M059J (cell line): ENCODE data around the gene HID1. TPM values are rescaled to one million over a fixed set of nuclear protein-coding genes. Genes with fewer than 3 reads are reported as not detected.

Experiments
- DNase-seq: peaks from one replicate; pipeline ENCODE4 v3.0.0-alpha.2; 2012; ENCODE audit warnings: low read depth
- total RNA-seq: library from RNA; depleted of rRNA; stranded (reverse); fragments of >200 nt; shearing (Covaris generic); gene quantifications from 2 replicates; pipeline ENCODE4 v1.2.3, GENCODE V29; 2014

HID1 gene
- total RNA-seq, 1 experiment from 2014 or later = 0.39 TPM

DNA sequence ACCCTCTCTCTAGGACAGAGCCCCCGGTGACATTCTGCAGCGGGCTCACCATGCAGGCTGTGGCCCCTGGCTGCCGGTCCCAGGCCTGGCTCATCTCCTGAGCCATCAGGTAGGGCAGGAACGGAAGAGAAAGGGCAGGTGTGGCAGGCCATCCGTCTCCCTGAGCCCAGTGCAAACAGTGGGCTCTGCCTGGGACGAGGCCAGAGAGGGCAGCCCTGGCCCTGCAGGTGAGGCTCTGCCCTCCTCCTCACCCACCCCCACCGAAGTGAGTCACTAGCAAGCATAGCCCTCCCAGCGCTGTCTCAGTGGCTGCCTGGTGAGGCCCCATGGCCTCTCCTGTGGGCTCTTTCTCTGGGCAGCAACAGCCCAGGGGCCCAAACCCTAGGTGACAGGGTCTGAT is 22.4 kb downstream of the HID1 start:
- DNase-seq = no peak

DNA sequence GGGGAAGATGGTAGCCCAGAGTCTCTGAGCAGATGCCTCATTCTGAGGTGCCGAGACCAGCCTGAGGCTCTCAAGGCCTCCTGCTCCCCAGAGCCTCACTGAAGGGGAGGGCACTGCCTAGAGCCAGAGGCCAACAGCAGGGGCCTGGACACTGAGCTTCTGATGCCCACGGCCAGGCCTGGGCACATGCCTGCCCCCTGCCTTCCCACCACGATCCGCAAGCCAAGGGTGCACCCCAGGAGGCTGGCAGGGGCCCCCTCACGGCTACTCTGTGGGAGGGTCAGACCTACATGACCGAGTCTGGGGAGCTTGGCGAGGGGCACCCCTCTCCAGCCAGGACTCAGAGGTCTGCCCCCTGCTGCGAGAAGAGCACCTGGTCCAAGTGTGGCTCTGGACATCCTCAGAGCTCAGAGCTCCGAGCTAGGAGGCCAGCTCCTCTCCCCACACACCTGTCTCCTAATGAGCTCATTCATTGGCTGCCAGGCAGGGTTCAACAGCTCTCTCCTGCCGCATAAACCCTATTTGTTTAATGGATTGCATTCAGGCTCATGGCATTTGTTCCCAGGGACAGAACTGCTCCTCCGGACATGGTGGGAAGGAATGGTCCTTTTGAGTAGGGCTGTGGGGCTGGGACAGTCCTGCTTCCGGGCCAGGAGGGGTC is 23.0 kb downstream of the HID1 start:
- no peak for DNase-seq

GRCh38 chr17:74947041-74947754 is 25.4 kb downstream of the HID1 start:
- no peak for DNase-seq

GRCh38 chr17:74946641-74947040 is 25.9 kb downstream of the HID1 start:
- no peak for DNase-seq

GRCh38 chr17:74945543-74945942 is 27.0 kb downstream of the HID1 start:
- no peak for DNase-seq

- no peak for DNase-seq
Measured at GRCh38 chr17:74943808-74944522, 28.6 kb downstream of the HID1 start.

DNA sequence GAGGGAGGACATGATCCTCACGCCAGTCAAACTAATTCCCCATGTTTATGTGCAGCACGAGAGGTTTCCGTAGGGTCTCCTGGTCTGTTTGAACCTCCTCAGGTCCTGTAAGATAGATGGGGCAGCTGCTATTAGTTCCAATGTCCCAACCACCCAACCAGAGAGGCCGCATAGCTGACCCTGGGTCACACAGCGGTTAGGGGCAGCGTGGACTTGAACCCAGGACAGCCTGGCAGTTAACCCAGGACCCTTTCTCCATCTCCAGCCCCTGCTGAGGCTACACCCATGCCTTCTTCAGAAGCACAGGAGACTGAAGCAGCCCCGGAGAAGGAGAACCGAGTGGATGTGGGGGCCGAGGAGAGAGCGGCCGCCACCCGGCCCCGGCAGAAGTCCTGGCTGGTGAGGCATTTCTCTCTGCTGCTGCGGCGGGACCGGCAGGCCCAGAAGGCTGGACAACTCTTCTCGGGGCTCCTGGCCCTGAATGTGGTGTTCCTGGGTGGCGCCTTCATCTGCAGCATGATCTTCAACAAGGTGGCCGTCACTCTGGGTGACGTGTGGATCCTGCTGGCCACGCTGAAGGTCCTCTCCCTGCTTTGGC is 31.3 kb downstream of the HID1 start:
- DNase-seq = no peak

DNA sequence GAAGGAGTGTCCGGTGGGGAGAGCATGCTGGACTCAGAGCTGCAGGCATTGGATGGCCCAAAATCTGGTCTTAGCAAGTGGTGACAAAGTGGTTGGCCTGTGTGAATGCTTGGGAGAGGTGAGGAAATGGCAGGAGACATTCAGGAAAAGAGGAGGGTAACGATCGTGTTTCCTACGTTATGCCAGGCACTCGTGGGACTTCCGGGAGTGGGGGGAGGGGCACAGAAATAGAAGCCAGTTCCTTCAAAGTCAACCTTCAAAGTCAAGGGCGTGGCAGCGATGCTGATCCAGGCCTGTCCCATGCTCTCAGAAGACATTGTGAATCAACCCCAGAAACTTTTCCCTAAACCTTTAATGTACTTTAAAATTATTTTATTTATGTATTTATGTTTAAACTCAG is 33.0 kb downstream of the HID1 start:
- no peak for DNase-seq

- no peak for DNase-seq
Measured at GRCh38 chr17:74938194-74938950, 34.2 kb downstream of the HID1 start.

DNA sequence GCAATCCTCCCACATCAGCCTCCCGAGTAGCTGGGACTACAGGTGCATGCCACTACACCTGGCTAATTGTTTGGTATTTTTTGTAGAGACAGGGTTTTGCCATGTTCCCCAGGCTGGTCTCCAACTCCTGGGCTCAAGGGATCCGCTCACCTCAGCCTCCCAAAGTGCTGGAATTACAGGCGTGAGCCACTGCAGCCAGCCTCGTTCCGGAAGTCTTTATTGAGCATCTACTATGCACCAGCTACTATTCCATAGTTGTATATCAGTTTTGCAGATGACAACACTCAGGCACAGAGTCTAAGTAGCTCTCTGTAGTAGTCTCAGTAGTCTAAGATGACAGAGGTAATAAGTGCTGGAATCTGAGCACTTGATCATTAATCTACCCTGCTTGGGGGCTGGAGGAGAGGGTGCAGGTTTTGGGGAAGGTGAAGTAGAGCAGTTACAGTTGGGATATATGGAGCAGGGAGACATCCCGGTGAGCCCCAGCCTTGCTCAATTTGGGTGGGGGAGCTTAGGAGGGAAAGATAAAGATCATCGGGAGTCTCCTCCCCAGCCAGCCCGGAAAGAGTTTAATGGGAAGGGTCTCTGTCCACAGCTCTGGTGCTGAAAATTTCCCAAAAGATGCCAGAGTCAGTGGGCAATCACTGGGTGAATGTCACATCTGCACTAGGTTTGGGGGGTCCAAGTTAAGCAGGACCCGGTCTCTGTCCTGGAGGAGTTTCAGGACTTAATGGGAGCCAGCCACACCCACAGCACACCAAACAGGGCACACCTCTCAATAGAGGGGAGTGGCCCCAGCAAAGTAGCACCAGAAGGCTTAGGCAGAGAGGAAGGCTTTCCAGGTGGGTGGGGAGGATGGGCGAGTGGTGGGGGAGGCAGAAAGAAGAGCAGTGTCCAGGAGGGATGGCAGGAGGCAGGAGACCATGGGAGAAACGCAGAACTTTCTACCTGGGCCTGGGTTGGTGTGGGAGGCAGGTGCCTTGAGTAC is 35.2 kb downstream of the HID1 start:
- no peak for DNase-seq

DNA sequence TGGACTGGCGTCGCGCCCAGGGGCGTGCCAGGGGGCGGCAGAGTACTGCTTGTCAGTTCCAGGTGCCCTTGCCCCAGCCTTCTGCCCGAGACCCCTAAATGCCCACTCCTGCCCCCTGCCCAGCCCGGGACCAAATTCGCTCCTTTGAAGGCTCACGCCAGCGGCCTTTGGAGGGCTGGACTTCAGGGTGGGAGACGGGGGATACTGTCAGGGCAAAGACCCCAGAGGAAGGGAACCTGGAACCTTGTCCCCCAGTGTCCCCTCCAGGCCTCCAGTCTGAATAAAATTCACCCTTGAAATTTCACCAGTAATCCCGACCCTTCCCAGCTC is 36.1 kb downstream of the HID1 start:
- DNase-seq = no peak

DNA sequence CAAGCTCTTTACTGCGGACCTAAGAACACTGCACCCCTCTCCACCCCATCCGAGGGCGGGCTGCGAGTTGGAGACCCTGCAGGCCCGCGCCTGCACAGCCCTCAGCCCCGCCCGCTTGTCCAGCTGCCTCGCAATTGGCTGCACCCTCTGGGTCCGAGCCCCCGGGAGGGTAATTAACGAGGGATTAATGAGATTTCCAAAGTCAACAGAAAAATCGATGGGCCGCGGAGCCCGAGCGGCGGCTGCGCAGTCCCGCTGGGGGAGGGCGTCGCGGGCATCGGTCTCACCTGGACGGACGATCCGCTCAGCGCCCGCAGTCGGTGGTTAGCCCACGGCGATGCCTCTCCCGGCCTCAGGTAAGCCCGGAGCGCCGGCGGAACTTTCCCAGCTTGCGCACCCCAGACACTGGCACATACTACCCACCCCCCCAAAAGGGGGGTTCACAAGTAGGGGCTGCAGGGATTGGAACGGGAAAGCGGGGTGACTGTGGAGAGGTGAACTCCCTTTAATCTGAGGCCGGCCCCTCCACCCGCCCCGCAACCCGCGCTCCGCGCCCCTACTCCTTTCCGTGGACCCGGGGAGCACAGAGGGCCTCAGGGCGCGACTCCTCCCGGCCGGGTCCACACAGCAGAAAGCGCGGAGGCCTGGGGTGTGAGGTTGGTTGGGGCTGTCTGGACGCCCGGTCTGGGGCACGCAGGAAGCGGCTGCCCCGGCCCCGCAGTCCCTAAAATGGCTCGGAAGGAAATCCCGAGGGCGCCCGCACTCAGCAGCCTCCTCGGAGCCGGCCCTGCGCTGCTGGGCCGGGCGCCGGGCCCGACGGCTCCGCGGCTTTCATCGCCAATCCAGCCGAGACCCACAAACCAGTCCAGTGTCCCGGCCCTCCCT is 36.7 kb downstream of the HID1 start, which contains the start of gene OTOP3:
TSS of gene OTOP3 (plus strand) at position 314 of the 885 bp plus-strand sequence. CDS start at position 338, 24 bp downstream.
- DNase-seq = no peak

- DNase-seq = no peak
Measured at GRCh38 chr17:74935048-74935447, 37.5 kb downstream of the HID1 start.

DNA sequence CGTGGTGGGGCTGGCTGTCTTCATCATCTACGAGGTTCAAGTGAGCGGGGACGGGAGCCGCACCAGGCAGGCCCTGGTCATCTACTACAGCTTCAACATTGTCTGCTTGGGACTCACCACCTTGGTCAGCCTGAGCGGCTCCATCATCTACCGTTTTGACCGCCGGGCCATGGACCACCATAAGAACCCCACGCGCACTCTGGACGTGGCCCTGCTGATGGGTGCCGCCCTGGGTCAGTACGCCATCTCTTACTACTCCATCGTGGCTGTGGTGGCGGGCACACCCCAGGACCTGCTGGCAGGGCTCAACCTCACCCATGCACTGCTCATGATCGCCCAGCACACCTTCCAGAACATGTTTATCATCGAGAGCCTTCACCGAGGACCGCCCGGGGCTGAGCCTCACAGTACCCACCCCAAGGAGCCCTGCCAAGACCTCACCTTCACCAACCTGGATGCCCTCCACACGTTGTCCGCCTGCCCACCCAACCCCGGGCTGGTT is 42.0 kb downstream of the HID1 start:
- no peak for DNase-seq

GRCh38 chr17:74928786-74929185 is 43.8 kb downstream of the HID1 start:
- no peak for DNase-seq

GRCh38 chr17:74925242-74925641 is 47.3 kb downstream of the HID1 start:
- no peak for DNase-seq

DNA sequence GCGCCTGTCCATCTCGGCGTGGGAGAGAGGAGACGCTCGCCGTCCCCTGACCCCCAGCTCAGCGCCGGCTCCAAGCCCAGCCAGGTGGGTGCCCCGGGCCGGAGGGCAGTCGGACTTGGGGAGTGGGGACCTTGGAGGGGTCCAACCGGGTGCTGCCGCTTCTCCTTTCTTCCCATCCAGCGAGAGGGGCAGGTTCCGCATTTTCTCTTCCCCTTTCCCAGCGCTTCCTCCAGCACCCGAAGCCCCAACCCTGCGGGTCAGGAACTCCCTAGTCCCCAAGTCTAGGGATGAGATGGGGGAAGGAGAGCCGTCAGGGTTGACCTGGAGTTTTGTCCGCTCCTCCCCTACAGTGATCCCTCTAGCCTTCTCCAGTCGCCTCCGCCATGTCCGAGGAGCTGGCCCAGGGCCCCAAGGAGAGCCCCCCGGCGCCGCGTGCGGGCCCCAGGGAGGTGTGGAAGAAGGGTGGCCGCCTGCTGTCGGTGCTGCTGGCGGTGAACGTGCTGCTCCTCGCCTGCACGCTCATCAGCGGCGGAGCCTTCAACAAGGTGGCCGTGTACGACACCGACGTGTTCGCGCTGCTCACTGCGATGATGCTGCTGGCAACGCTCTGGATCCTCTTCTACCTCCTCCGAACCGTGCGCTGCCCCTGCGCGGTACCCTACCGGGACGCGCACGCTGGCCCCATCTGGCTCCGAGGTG is 48.2 kb downstream of the HID1 start, which contains the start of gene OTOP2:
TSS of gene OTOP2 (plus strand) at position 24 of the 699 bp plus-strand sequence. CDS start at position 384, 360 bp downstream.
- DNase-seq = no peak

DNA sequence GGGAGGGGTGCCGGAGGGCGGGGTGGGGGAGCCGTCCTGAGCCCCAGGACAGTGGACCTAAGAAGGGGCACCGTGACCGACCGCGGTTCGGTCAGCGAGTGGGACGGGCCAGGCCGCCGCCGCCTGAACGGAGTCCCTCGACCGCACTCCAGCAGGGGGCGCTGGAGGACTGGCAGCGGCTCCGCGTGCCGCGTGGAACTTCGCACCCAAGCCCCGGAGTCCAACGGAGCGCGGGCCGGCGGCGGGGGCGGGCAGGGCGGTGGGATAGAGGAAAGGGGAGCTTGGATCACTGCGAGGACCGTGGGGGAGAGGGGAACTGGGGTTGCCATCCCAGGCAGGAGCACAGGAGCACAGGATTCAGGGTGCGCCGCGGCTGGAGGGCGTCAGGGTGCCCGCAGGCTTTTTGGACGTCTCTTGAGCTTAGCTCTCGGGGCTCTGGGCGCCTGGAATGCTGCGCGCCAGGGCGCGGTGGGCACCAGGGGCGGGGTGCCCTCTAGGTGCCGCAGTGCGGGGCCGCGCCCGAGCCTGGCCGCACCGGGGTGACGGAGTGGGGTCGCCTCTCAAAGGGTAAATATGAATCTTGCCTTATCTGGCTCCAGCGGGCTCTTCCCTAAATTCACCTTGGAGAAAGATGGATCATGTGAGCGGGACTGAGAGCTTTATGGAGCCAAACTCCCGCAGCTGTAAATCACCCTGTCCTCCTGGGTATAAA is 48.9 kb downstream of the HID1 start:
- DNase-seq = no peak
